Suprapubic skin (tissue), 3 donors: ENCODE data around the gene FAM193A.

ENCODE experiments used
- POLR2AphosphoS5 ChIP-seq, 3 donors: sonication (generic); formaldehyde crosslinking; IDR thresholded peaks; one replicate each; pipeline ENCODE4 v1.6.1; 2017; ENCODE audit warnings: antibody characterized with exemption in 3 of 3
- TF ChIP-seq, protein P1 (sequence below), 2 donors: fragments of 200-600 bp in 1 of 2; fragments of 450-650 bp in 1 of 2; sonication (generic) in 1 of 2; IDR thresholded peaks; one replicate each; pipeline ENCODE4 v1.5.1; 2016 to 2019; ENCODE audit warnings: antibody characterized with exemption in 2 of 2, mild to moderate bottlenecking in 1 of 2, moderate library complexity in 1 of 2

DNA sequence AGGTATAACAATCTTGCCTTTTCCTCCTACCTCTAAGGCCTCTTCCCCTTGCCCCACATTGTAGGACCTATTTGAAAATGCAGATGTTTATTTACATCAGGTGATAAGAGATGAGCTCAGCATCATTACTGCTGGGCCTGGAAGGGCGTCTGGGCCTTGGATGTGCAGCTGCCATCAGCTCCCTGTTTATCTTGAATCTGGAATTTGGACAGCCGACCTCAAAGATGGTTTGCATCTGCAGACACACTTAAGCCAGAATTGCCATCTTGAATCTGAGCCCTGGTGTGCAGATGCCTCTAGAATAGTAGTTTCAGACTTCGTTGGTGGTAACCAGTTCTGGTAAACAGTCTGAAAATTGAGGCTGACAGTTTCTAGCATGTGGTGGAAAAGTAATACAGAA, 59.0 kb downstream of the FAM193A start:
- no peak for TF ChIP-seq POLR2AphosphoS5 (IDR thresholded peaks at IDR 0.05)
- TF ChIP-seq, protein P1, sequence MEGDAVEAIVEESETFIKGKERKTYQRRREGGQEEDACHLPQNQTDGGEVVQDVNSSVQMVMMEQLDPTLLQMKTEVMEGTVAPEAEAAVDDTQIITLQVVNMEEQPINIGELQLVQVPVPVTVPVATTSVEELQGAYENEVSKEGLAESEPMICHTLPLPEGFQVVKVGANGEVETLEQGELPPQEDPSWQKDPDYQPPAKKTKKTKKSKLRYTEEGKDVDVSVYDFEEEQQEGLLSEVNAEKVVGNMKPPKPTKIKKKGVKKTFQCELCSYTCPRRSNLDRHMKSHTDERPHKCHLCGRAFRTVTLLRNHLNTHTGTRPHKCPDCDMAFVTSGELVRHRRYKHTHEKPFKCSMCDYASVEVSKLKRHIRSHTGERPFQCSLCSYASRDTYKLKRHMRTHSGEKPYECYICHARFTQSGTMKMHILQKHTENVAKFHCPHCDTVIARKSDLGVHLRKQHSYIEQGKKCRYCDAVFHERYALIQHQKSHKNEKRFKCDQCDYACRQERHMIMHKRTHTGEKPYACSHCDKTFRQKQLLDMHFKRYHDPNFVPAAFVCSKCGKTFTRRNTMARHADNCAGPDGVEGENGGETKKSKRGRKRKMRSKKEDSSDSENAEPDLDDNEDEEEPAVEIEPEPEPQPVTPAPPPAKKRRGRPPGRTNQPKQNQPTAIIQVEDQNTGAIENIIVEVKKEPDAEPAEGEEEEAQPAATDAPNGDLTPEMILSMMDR (IDR thresholded peaks at IDR 0.05): no peak
